ENCODE data around the gene DHFR.

DHFR gene

GRCh38 chr5:80623999-80624398, 30.8 kb downstream of the DHFR start:
- Histone ChIP-seq H3K9me3 (ENCODE audit: insufficient read depth, low read length, severe bottlenecking) (no peaks in the 10 kb centered on the region), H3K9ac (ENCODE audit: low read depth, low read length) (no peak overlapping the region), H3K4me1 (ENCODE audit: insufficient read depth, low read length) (no peaks in the 10 kb centered on the region), H2AFZ (ENCODE audit: low read depth, low read length) (no peak overlapping the region), H4K20me1 (ENCODE audit: insufficient read depth, low read length) (no peaks in the 10 kb centered on the region), H3K4me3 (ENCODE audit: low read depth in 1 of 2, low read length in 2 of 2) (no peak overlapping the region), H3K27ac (ENCODE audit: low read length) (no peak overlapping the region), H3K79me2 (ENCODE audit: insufficient read depth, low read length) (no peaks in the 10 kb centered on the region), H3K36me3 (ENCODE audit: insufficient read depth, low read length) (peaks cover 20% of the 10 kb centered on the region; the same call in 1 of the 2 replicates), H3K27me3 (ENCODE audit: insufficient read depth, low read length, poor library complexity) (no peaks in the 10 kb centered on the region), H3K4me2 (ENCODE audit: insufficient read depth, low read length) (no peak overlapping the region)
- no peak for ATAC-seq (ENCODE audit: insufficient read depth, low read depth)
- TF ChIP-seq EZH2 (IDR thresholded peaks at IDR 0.05; ENCODE audit: borderline replicate concordance, low read depth, low read length, severe bottlenecking): no peak
- TF ChIP-seq CTCF (IDR thresholded peaks at IDR 0.05; ENCODE audit: borderline replicate concordance, extremely low read depth, low read length, poor library complexity, severe bottlenecking): no peak
- DNase-seq: no peak

DNA sequence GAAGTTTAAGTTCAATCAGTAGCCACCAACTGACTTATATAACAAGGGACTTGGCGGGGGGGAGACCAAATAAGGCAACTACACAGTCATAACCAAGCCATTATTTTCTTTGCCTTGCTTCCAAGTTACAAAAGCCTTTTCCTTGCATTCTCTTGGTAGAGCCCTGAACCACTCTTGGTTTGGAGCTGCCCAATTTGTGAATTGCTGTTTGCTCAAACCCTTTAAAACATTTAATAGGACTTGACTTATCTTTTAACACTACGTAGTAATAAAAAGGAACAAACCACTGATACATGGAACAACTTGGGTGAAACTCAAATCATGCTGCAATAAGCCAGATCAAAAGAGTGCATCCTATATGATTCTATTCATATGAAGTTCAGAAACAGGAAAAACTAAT, 32.0 kb downstream of the DHFR start:
- ATAC-seq (ENCODE audit: insufficient read depth, low read depth) (no peak), DNase-seq (no peak)
- no peak overlapping the region for H3K4me2 ChIP-seq (ENCODE audit: insufficient read depth, low read length)
- no peak overlapping the region for H3K27ac ChIP-seq (ENCODE audit: low read length)
- H3K9ac ChIP-seq (ENCODE audit: low read depth, low read length): no peak overlapping the region
- no peaks in the 10 kb centered on the region for H4K20me1 ChIP-seq (ENCODE audit: insufficient read depth, low read length)
- peaks cover 17% of the 10 kb centered on the region; the same call in 1 of the 2 replicates for H3K36me3 ChIP-seq (ENCODE audit: insufficient read depth, low read length)
- no peaks in the 10 kb centered on the region for H3K79me2 ChIP-seq (ENCODE audit: insufficient read depth, low read length)
- no peak overlapping the region for H2AFZ ChIP-seq (ENCODE audit: low read depth, low read length)
- no peaks in the 10 kb centered on the region for H3K9me3 ChIP-seq (ENCODE audit: insufficient read depth, low read length, severe bottlenecking)
- no peaks in the 10 kb centered on the region for H3K27me3 ChIP-seq (ENCODE audit: insufficient read depth, low read length, poor library complexity)
- TF ChIP-seq CTCF (IDR thresholded peaks at IDR 0.05; ENCODE audit: borderline replicate concordance, extremely low read depth, low read length, poor library complexity, severe bottlenecking): no peak
- no peak for TF ChIP-seq EZH2 (IDR thresholded peaks at IDR 0.05; ENCODE audit: borderline replicate concordance, low read depth, low read length, severe bottlenecking)
- no peak overlapping the region for H3K4me3 ChIP-seq (ENCODE audit: low read depth in 1 of 2, low read length in 2 of 2)
- H3K4me1 ChIP-seq (ENCODE audit: insufficient read depth, low read length): no peaks in the 10 kb centered on the region

DNA sequence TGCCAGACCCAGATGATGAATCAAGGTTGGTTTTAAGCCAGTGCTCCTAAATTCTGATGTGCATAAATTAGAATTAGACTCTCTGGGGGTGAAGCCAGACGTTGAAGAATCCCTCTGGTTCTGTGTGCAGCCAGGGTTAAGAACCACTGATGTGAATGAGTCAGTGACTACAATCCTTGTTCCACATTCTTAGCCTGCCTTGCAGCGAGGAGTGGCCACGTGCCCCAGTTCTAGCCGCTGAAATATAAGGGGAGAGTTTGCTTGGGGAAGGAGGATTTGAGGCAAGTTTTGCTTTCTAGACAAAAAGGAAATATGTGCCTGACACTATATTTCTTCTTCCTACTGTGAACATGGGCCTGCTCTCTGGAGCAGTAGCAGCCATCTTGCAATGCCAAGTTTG, 34.6 kb downstream of the DHFR start:
- DNase-seq (no peak), ATAC-seq (ENCODE audit: insufficient read depth, low read depth) (no peak)
- no peaks in the 10 kb centered on the region for H4K20me1 ChIP-seq (ENCODE audit: insufficient read depth, low read length)
- peaks cover 17% of the 10 kb centered on the region; the same call in 1 of the 2 replicates for H3K36me3 ChIP-seq (ENCODE audit: insufficient read depth, low read length)
- no peaks in the 10 kb centered on the region for H3K79me2 ChIP-seq (ENCODE audit: insufficient read depth, low read length)
- H3K27me3 ChIP-seq (ENCODE audit: insufficient read depth, low read length, poor library complexity): no peaks in the 10 kb centered on the region
- H3K4me1 ChIP-seq (ENCODE audit: insufficient read depth, low read length): no peaks in the 10 kb centered on the region
- H3K9ac ChIP-seq (ENCODE audit: low read depth, low read length): no peak overlapping the region
- H3K4me3 ChIP-seq (ENCODE audit: low read depth in 1 of 2, low read length in 2 of 2): no peak overlapping the region
- no peak overlapping the region for H3K4me2 ChIP-seq (ENCODE audit: insufficient read depth, low read length)
- H3K27ac ChIP-seq (ENCODE audit: low read length): no peak overlapping the region
- no peaks in the 10 kb centered on the region for H3K9me3 ChIP-seq (ENCODE audit: insufficient read depth, low read length, severe bottlenecking)
- TF ChIP-seq EZH2 (IDR thresholded peaks at IDR 0.05; ENCODE audit: borderline replicate concordance, low read depth, low read length, severe bottlenecking) (no peak), CTCF (IDR thresholded peaks at IDR 0.05; ENCODE audit: borderline replicate concordance, extremely low read depth, low read length, poor library complexity, severe bottlenecking) (no peak)
- H2AFZ ChIP-seq (ENCODE audit: low read depth, low read length): no peak overlapping the region

DNA sequence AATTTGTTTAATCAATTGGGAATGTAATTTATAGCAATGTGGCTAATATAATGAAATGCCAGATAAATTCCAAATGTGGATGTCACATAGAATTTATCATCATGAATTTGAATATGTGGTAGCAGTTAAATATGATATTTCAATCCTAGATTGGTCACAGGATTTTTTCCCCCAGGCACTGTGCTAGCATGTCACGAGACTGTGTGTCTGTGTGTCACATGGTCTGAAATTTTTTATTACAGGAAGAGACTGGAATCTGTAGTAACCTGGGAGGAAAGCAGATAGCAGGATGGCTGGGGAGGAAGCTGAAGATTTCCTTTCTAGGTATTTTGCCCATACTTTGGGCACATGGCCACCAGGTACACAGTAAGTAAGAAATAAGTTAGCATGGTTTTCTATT, 35.7 kb downstream of the DHFR start:
- Histone ChIP-seq H3K9ac (ENCODE audit: low read depth, low read length) (no peak overlapping the region), H3K4me2 (ENCODE audit: insufficient read depth, low read length) (no peak overlapping the region), H3K79me2 (ENCODE audit: insufficient read depth, low read length) (no peaks in the 10 kb centered on the region), H3K4me3 (ENCODE audit: low read depth in 1 of 2, low read length in 2 of 2) (no peak overlapping the region), H4K20me1 (ENCODE audit: insufficient read depth, low read length) (no peaks in the 10 kb centered on the region), H3K36me3 (ENCODE audit: insufficient read depth, low read length) (peaks cover 17% of the 10 kb centered on the region; the same call in 1 of the 2 replicates), H3K9me3 (ENCODE audit: insufficient read depth, low read length, severe bottlenecking) (no peaks in the 10 kb centered on the region), H3K27me3 (ENCODE audit: insufficient read depth, low read length, poor library complexity) (no peaks in the 10 kb centered on the region), H2AFZ (ENCODE audit: low read depth, low read length) (no peak overlapping the region), H3K27ac (ENCODE audit: low read length) (no peak overlapping the region), H3K4me1 (ENCODE audit: insufficient read depth, low read length) (no peaks in the 10 kb centered on the region)
- no peak for TF ChIP-seq CTCF (IDR thresholded peaks at IDR 0.05; ENCODE audit: borderline replicate concordance, extremely low read depth, low read length, poor library complexity, severe bottlenecking)
- no peak for TF ChIP-seq EZH2 (IDR thresholded peaks at IDR 0.05; ENCODE audit: borderline replicate concordance, low read depth, low read length, severe bottlenecking)
- no peak for DNase-seq
- no peak for ATAC-seq (ENCODE audit: insufficient read depth, low read depth)
